ENCODE measurements around the gene RASSF1.

DNA sequence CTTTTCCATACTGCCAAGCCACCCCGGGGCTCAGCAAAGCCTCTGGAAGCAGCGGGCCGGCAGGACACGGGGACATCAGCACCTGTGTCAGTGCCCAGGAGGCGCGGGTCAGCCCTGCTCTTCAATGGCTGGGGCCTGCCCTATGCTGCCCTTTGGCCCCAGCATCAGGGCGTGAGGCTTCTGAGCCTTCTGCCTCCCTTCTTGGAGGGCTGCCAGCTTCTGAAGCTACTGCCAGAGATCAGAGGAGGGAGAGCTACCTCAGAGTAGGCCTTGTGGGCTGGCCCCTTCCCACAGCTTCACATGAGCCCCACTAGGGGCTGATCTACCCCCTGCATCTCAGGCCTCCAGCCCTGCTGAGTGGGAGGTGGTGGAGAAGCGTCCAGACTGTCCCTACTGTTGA is 31.7 kb upstream of the RASSF1 start:
- no peak for TF ChIP-seq HDGF (IDR thresholded peaks at IDR 0.05; ENCODE audit: borderline replicate concordance)
- no peak for TF ChIP-seq ELF4 (IDR thresholded peaks at IDR 0.05)
- TF ChIP-seq L3MBTL2 (conservative IDR thresholded peaks at IDR 0.05), result no peak
- no peak for TF ChIP-seq ARNT (IDR thresholded peaks at IDR 0.05)
- no peak for TF ChIP-seq FOXK2 (IDR thresholded peaks at IDR 0.05)
- TF ChIP-seq CTBP1 (IDR thresholded peaks at IDR 0.05; ENCODE audit: borderline replicate concordance), result no peak
- TF ChIP-seq TARDBP (IDR thresholded peaks at IDR 0.05), result no peak
- TF ChIP-seq BHLHE40 (IDR thresholded peaks at IDR 0.05; ENCODE audit: borderline replicate concordance), result no peak
- no peak for TF ChIP-seq NFRKB (IDR thresholded peaks at IDR 0.05)
- TF ChIP-seq LEF1 (IDR thresholded peaks at IDR 0.05; ENCODE audit: borderline replicate concordance), result no peak
- TF ChIP-seq FOXA1 (IDR thresholded peaks at IDR 0.05), result no peak

All from HEK293T (cell line).